Fibroblast of pulmonary artery (primary cell): ENCODE results near the gene FUS.

Source experiments
- DNase-seq: peaks from one replicate; pipeline ENCODE4 v3.0.0-alpha.2; 2010; ENCODE audit warnings: low read depth
- H3K4me3 ChIP-seq: replicated peaks from 2 replicates; pipeline ENCODE4 v1.5.1; 2011; ENCODE audit warnings: low read depth, mild to moderate bottlenecking, control low read depth, low read length, moderate library complexity
- TF ChIP-seq, protein P1 (sequence below): IDR thresholded peaks from 2 replicates; pipeline ENCODE4 v1.5.1; 2011; ENCODE audit warnings: mild to moderate bottlenecking, control low read depth, low read length, inconsistent platforms; ENCODE audit errors: missing control alignments

The FUS gene

DNA sequence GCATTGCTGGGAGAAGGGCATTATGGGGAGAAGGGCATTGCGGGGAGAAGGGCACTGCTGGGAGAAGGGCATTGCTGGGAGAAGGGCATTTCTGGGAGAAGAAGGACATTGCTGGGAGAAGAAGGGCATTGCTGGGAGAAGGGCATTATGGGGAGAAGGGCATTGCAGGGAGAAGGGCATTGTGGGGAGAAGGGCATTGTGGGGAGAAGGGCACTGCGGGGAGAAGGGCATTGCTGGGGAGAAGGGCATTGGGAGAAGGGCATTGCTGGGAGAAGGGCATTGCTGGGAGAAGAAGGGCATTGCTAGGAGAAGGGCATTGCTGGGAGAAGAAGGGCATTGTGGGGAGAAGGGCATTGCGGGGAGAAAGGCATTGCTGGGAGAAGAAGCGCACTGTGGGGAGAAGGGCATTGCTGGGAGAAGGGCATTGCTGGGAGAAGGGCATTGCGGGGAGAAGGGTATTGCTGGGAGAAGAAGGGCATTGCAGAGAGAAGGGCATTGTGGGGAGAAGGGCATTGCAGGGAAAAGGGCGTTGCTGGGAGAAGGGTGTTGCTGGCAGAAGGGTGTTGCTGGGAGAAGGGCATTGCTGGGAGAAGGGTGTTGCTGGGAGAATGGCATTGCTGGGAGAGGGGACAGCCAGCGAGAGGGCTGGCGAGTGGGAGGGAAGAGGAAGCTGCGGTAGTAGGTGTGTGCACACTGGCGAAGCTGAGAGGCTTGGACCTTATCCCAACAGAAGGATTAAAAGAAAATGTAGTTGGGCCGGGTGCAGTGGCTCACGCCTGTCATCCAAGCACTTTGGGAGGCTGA lies 41.6 kb downstream of the FUS start:
- no peak for DNase-seq
- TF ChIP-seq, protein P1, sequence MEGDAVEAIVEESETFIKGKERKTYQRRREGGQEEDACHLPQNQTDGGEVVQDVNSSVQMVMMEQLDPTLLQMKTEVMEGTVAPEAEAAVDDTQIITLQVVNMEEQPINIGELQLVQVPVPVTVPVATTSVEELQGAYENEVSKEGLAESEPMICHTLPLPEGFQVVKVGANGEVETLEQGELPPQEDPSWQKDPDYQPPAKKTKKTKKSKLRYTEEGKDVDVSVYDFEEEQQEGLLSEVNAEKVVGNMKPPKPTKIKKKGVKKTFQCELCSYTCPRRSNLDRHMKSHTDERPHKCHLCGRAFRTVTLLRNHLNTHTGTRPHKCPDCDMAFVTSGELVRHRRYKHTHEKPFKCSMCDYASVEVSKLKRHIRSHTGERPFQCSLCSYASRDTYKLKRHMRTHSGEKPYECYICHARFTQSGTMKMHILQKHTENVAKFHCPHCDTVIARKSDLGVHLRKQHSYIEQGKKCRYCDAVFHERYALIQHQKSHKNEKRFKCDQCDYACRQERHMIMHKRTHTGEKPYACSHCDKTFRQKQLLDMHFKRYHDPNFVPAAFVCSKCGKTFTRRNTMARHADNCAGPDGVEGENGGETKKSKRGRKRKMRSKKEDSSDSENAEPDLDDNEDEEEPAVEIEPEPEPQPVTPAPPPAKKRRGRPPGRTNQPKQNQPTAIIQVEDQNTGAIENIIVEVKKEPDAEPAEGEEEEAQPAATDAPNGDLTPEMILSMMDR: no peak

GRCh38 chr16:31223044-31223443 lies 43.1 kb downstream of the FUS start:
- no peak for DNase-seq
- TF ChIP-seq, protein P1: no peak
- H3K4me3 ChIP-seq: no peak overlapping the region

More for the DNA sequence above, 41.6 kb downstream of the FUS start:
- no peak overlapping the region for H3K4me3 ChIP-seq

DNA sequence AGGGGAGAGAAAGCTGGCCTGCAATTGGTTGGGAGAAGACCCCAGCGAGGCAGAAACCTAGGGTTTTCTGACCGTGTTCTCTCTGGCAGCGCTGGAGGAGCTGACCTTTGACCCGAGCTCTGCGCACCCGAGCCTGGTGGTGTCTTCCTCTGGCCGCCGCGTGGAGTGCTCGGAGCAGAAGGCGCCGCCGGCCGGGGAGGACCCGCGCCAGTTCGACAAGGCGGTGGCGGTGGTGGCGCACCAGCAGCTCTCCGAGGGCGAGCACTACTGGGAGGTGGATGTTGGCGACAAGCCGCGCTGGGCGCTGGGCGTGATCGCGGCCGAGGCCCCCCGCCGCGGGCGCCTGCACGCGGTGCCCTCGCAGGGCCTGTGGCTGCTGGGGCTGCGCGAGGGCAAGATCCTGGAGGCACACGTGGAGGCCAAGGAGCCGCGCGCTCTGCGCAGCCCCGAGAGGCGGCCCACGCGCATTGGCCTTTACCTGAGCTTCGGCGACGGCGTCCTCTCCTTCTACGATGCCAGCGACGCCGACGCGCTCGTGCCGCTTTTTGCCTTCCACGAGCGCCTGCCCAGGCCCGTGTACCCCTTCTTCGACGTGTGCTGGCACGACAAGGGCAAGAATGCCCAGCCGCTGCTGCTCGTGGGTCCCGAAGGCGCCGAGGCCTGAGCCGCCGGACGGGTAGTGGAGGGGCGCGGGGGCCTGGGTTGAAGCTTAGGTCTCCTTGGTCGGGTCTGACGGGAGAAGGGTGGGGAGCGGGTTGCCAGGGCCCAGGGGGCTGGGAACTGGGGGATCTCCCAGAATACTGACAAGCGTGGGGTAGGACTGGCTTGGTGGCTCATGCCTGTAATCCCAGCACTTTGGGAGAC lies 44.4 kb downstream of the FUS start:
- no peak overlapping the region for H3K4me3 ChIP-seq
- TF ChIP-seq, protein P1: no peak
- no peak for DNase-seq

DNA sequence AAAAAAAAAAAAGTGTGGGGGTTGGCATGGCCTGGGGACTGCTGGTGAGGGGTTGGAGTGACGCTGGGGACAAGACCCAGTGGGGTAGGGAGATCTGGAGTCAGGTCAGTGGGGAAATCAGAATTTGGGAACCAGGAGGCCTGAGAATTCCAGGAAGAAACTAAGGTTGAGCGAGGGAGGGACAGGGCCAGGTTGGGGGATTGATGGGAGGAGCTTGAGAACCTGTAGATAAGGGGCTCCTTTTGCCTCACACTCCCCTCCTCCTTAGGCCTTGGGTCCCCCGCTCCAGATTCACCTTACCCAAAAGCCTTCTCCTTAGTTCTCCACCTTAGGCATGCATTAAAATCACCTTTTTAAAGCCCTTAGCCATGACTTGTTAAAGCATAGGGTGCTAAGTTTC lies 45.3 kb downstream of the FUS start:
- TF ChIP-seq, protein P1: no peak
- DNase-seq: no peak
- no peak overlapping the region for H3K4me3 ChIP-seq

GRCh38 chr16:31228206-31228605 lies 48.3 kb downstream of the FUS start:
- no peak for DNase-seq
- TF ChIP-seq, protein P1: no peak
- no peak overlapping the region for H3K4me3 ChIP-seq

- TF ChIP-seq, protein P1: no peak
- DNase-seq: no peak
- H3K4me3 ChIP-seq: no peak overlapping the region
Measured at GRCh38 chr16:31229501-31229900, 49.6 kb downstream of the FUS start.
